PFSK-1 (cell line): Measurements from ENCODE around the gene EXOC6B.

Experiments used
- FOXP2 ChIP-seq: optimal IDR thresholded peaks from 2 replicates; pipeline ENCODE3; 2011; ENCODE audit warnings: borderline replicate concordance, control low read depth, inconsistent platforms; ENCODE audit not compliant: insufficient read depth; ENCODE audit errors: extremely low read length, extremely low read depth
- POLR2AphosphoS5 ChIP-seq: IDR thresholded peaks from 2 replicates; pipeline ENCODE4 v1.6.1; 2012; ENCODE audit warnings: low read depth, mild to moderate bottlenecking, control low read depth, low read length, moderate library complexity
- REST ChIP-seq, 2 experiments: IDR thresholded peaks; 2 replicates each; pipeline versions ENCODE4 v1.6.1 to v1.8.0; 2011 to 2012; ENCODE audit warnings: low read depth in 2 of 2, low read length in 2 of 2, control low read depth in 1 of 2, inconsistent platforms in 1 of 2, mild to moderate bottlenecking in 1 of 2, moderate library complexity in 1 of 2; ENCODE audit not compliant: insufficient read depth in 1 of 2
- SIN3A ChIP-seq: IDR thresholded peaks from 2 replicates; pipeline ENCODE4 v1.6.1; 2012; ENCODE audit warnings: mild to moderate bottlenecking, low read length, moderate library complexity, borderline replicate concordance; ENCODE audit not compliant: insufficient read depth
- TAF1 ChIP-seq: IDR thresholded peaks from 2 replicates; pipeline ENCODE4 v1.6.1; 2012; ENCODE audit warnings: low read length, control low read depth, borderline replicate concordance; ENCODE audit not compliant: insufficient read depth

Gene EXOC6B

GRCh38 chr2:72570413-72570812 is 255.4 kb downstream of the EXOC6B start:
- no peak for TF ChIP-seq FOXP2
- TF ChIP-seq REST (IDR thresholded peaks at IDR 0.05; ENCODE audit: insufficient read depth in 1 of 2, low read depth in 2 of 2, low read length in 2 of 2) = no peak
- no peak for TF ChIP-seq SIN3A
- no peak for TF ChIP-seq POLR2AphosphoS5
- no peak for TF ChIP-seq TAF1

- peak; percentile 77 to 87 for TF ChIP-seq REST (IDR thresholded peaks at IDR 0.05; ENCODE audit: insufficient read depth in 1 of 2, low read depth in 2 of 2, low read length in 2 of 2)
- no peak for TF ChIP-seq TAF1
Measured at GRCh38 chr2:72562451-72563153, 263.2 kb downstream of the EXOC6B start.

GRCh38 chr2:72561621-72562318 is 264.1 kb downstream of the EXOC6B start:
- no peak for TF ChIP-seq POLR2AphosphoS5
- no peak for TF ChIP-seq FOXP2
- TF ChIP-seq SIN3A = no peak
- no peak for TF ChIP-seq TAF1
- TF ChIP-seq REST (IDR thresholded peaks at IDR 0.05; ENCODE audit: insufficient read depth in 1 of 2, low read depth in 2 of 2, low read length in 2 of 2) = no peak

- TF ChIP-seq REST (IDR thresholded peaks at IDR 0.05; ENCODE audit: insufficient read depth in 1 of 2, low read depth in 2 of 2, low read length in 2 of 2) = no peak
- no peak for TF ChIP-seq FOXP2
- no peak for TF ChIP-seq SIN3A
- TF ChIP-seq POLR2AphosphoS5 = no peak
- TF ChIP-seq TAF1 = no peak
Measured at GRCh38 chr2:72555943-72556342, 269.9 kb downstream of the EXOC6B start.
